ENCODE results near the gene CSAD. TPM values are rescaled to one million over a fixed set of nuclear protein-coding genes. Genes with fewer than 3 reads are reported as not detected.

CSAD gene
- total RNA-seq, 4 donors from 2014 or later = 7.2 to 33.6 (median 19.2) TPM

- intact Hi-C loops (cut with DNase I; ENCODE audit: low total_unique reads) = no loop called here
Measured at GRCh38 chr12:53147181-53147580, 33.5 kb downstream of the CSAD start.

GRCh38 chr12:53145383-53146260 lies 35.1 kb downstream of the CSAD start:
- intact Hi-C loops (cut with DNase I; ENCODE audit: low total_unique reads) = no loop called here
- DNase-seq (ENCODE audit: low spot score in 2 of 2) = peak in 1 of 2 donors; percentile 49
- WGBS, 2 donors = 90 to 91% methylated on average over 5 of the region's 5 CpGs
- H3K4me3 ChIP-seq (ENCODE audit: low read depth, poor library complexity, severe bottlenecking) = no peak overlapping the region
- no peak for TF ChIP-seq POLR2A (IDR thresholded peaks at IDR 0.05)
- no peak for TF ChIP-seq CTCF (IDR thresholded peaks at IDR 0.05)

More at GRCh38 chr12:53147181-53147580, 33.5 kb downstream of the CSAD start:
- no peak for DNase-seq (ENCODE audit: low spot score in 2 of 2)
- TF ChIP-seq CTCF (IDR thresholded peaks at IDR 0.05) (no peak), POLR2A (IDR thresholded peaks at IDR 0.05) (no peak)
- no peak overlapping the region for H3K4me3 ChIP-seq (ENCODE audit: low read depth, poor library complexity, severe bottlenecking)
- 84 to 90% methylated on average over 5 of the region's 5 CpGs for WGBS, 2 donors

GRCh38 chr12:53143355-53143754 lies 37.4 kb downstream of the CSAD start:
- TF ChIP-seq POLR2A (IDR thresholded peaks at IDR 0.05) (no peak), CTCF (IDR thresholded peaks at IDR 0.05) (no peak)
- intact Hi-C loops (cut with DNase I; ENCODE audit: low total_unique reads) = no loop called here
- 89 to 93% methylated on average over 4 of the region's 4 CpGs for WGBS, 2 donors
- DNase-seq (ENCODE audit: low spot score in 2 of 2) = no peak
- no peak overlapping the region for H3K4me3 ChIP-seq (ENCODE audit: low read depth, poor library complexity, severe bottlenecking)

GRCh38 chr12:53133722-53134121 lies 47.0 kb downstream of the CSAD start:
- no peak for DNase-seq (ENCODE audit: low spot score in 2 of 2)
- intact Hi-C loops (cut with DNase I; ENCODE audit: low total_unique reads) = no loop called here
- no peak for TF ChIP-seq CTCF (IDR thresholded peaks at IDR 0.05)
- 75% methylated on average over 3 of the region's 3 CpGs for WGBS, 2 donors
- H3K4me3 ChIP-seq (ENCODE audit: low read depth, poor library complexity, severe bottlenecking) = no peak overlapping the region

- DNase-seq (ENCODE audit: low spot score in 2 of 2) = no peak
- TF ChIP-seq CTCF (IDR thresholded peaks at IDR 0.05) (no peak), POLR2A (IDR thresholded peaks at IDR 0.05) (no peak)
- no peak overlapping the region for H3K4me3 ChIP-seq (ENCODE audit: low read depth, poor library complexity, severe bottlenecking)
- 84 to 89% methylated on average over 2 of the region's 2 CpGs for WGBS, 2 donors
- intact Hi-C loops (cut with DNase I; ENCODE audit: low total_unique reads) = no loop called here
Measured at GRCh38 chr12:53131844-53132243, 48.9 kb downstream of the CSAD start.
